HepG2 (cell line): ENCODE measurements around the gene ALDH3B1. TPM values are rescaled to one million over a fixed set of nuclear protein-coding genes. Genes with fewer than 3 reads are reported as not detected.
A peak's percentile ranks its signal among the peaks of the same experiment; 100 is the strongest.

Source experiments
- ELF3 ChIP-seq: IDR thresholded peaks from 2 replicates; pipeline ENCODE4 v1.6.1; 2016; ENCODE audit warnings: missing genetic modification reagents, missing compliant biosample characterization
- ETS1 ChIP-seq: sonication (generic); formaldehyde crosslinking; IDR thresholded peaks from 2 replicates; pipeline ENCODE4 v1.4.0; 2020; ENCODE audit warnings: missing genetic modification reagents
- GATAD1 ChIP-seq: IDR thresholded peaks from 2 replicates; pipeline ENCODE4 v1.6.1; 2016; ENCODE audit warnings: missing genetic modification reagents, missing compliant biosample characterization
- GMEB1 ChIP-seq: sonication (generic); formaldehyde crosslinking; IDR thresholded peaks from 2 replicates; pipeline ENCODE4 v1.5.1; 2020; ENCODE audit warnings: missing genetic modification reagents, mild to moderate bottlenecking, borderline replicate concordance
- LCORL ChIP-seq, 2 experiments: fragments of 450-650 bp in 1 of 2; sonication (generic) in 1 of 2; formaldehyde crosslinking in 1 of 2; IDR thresholded peaks; 2 replicates each; pipeline versions ENCODE4 v1.5.0 to v1.6.1; 2017 to 2020; ENCODE audit warnings: antibody characterized with exemption in 1 of 2, missing genetic modification reagents in 1 of 2
- MXD4 ChIP-seq: IDR thresholded peaks from 2 replicates; pipeline ENCODE4 v1.6.1; 2016; ENCODE audit warnings: mild to moderate bottlenecking, missing biosample characterization, missing genetic modification reagents
- NFE2 ChIP-seq: sonication (generic); formaldehyde crosslinking; IDR thresholded peaks from 2 replicates; pipeline ENCODE4 v1.4.0; 2020; ENCODE audit warnings: missing genetic modification reagents
- PAWR ChIP-seq: sonication (generic); formaldehyde crosslinking; IDR thresholded peaks from 2 replicates; pipeline ENCODE4 v1.4.0; 2020; ENCODE audit warnings: missing genetic modification reagents, mild to moderate bottlenecking, borderline replicate concordance
- PAXIP1 ChIP-seq: sonication (generic); formaldehyde crosslinking; conservative IDR thresholded peaks from 2 replicates; pipeline ENCODE4 v1.4.0; 2020; ENCODE audit warnings: mild to moderate bottlenecking, missing genetic modification reagents, moderate library complexity
- RXRA ChIP-seq: sonication (generic); formaldehyde crosslinking; IDR thresholded peaks from 2 replicates; pipeline ENCODE4 v1.5.1; 2020; ENCODE audit warnings: missing genetic modification reagents
- SP4 ChIP-seq: sonication (generic); formaldehyde crosslinking; IDR thresholded peaks from 2 replicates; pipeline ENCODE4 v1.8.1; 2023; ENCODE audit warnings: mild to moderate bottlenecking, missing genetic modification reagents
- ZBTB25 ChIP-seq: IDR thresholded peaks from 2 replicates; pipeline ENCODE4 v1.6.1; 2018; ENCODE audit warnings: missing genetic modification reagents
- ZBTB7B ChIP-seq: sonication (generic); formaldehyde crosslinking; IDR thresholded peaks from 2 replicates; pipeline ENCODE4 v1.4.0; 2020; ENCODE audit warnings: missing genetic modification reagents
- ZNF18 ChIP-seq: sonication (generic); formaldehyde crosslinking; IDR thresholded peaks from 2 replicates; pipeline ENCODE4 v1.8.0; 2022; ENCODE audit warnings: mild to moderate bottlenecking, missing genetic modification reagents; ENCODE audit not compliant: insufficient replicate concordance
- ZNF33B ChIP-seq: sonication (generic); formaldehyde crosslinking; IDR thresholded peaks from 2 replicates; pipeline ENCODE4 v1.5.1; 2020; ENCODE audit warnings: mild to moderate bottlenecking, missing genetic modification reagents
- ZNF501 ChIP-seq: sonication (generic); formaldehyde crosslinking; IDR thresholded peaks from 2 replicates; pipeline ENCODE4 v1.5.1; 2020; ENCODE audit warnings: mild to moderate bottlenecking, moderate library complexity, missing genetic modification reagents
- ZNF562 ChIP-seq: sonication (generic); formaldehyde crosslinking; IDR thresholded peaks from 2 replicates; pipeline ENCODE4 v1.8.0; 2022; ENCODE audit warnings: missing genetic modification reagents, borderline replicate concordance
- ZNF761 ChIP-seq: sonication (generic); formaldehyde crosslinking; conservative IDR thresholded peaks from 2 replicates; pipeline ENCODE4 v1.4.0; 2020; ENCODE audit warnings: mild to moderate bottlenecking, missing genetic modification reagents
- ZNF850 ChIP-seq: sonication (generic); formaldehyde crosslinking; conservative IDR thresholded peaks from 2 replicates; pipeline ENCODE4 v1.9.0; 2021; ENCODE audit warnings: mild to moderate bottlenecking, missing genetic modification reagents
- polyA plus RNA-seq, 8 experiments: library from polyadenylated mRNA; depleted of rRNA in 3 of 8; stranded (reverse) in 7 of 8; unstranded in 1 of 8; fragments of >200 nt; fragmentation: Illumina TruSeq in 4 of 8; extraction: Trizol in 4 of 8; gene quantifications; 2 replicates each; pipeline versions ENCODE4 v1.2.1 to v1.2.3, GENCODE V29; 2011 to 2016; ENCODE audit warnings: low read depth in 4 of 8, missing spikeins in 1 of 8, mixed read lengths in 1 of 8; ENCODE audit not compliant: insufficient read depth in 1 of 8
- total RNA-seq, 5 experiments: library from RNA; depleted of rRNA; stranded (reverse); fragments of >200 nt; fragmentation: Illumina TruSeq; extraction: Trizol; gene quantifications; 2 replicates each; pipeline ENCODE4 v1.2.3, GENCODE V29; 2016; ENCODE audit warnings: low read depth in 1 of 5

Gene ALDH3B1
- total and polyA plus RNA-seq, 2 of the 13 experiments (the other 11 are each of a cell fraction or from before 2014, with no cell fraction given): 4.0 to 6.7 TPM

GRCh38 chr11:68030318-68031143, 20.4 kb downstream of the ALDH3B1 start, which contains the start of gene NDUFS8 (continued):
- no peak; the same call in 1 of the 2 replicates for TF ChIP-seq PAXIP1 (CRISPR knock-in tag)
- TF ChIP-seq GMEB1 (CRISPR knock-in tag): 0 out of 2 replicates have a peak, but pooled peaks have one; percentile 53
- TF ChIP-seq RXRA (CRISPR knock-in tag): peak; percentile 39; the same call in 1 of the 2 replicates
- TF ChIP-seq NFE2 (CRISPR knock-in tag): no peak
- TF ChIP-seq ZNF18 (CRISPR knock-in tag): peak; percentile 65
- TF ChIP-seq ELF3 (CRISPR knock-in tag): 0 out of 2 replicates have a peak, but pooled peaks have one; percentile 38
- TF ChIP-seq ZNF850 (CRISPR knock-in tag): no peak
- no peak for TF ChIP-seq PAWR
- peak; percentile 61; the same call in 1 of the 2 replicates for TF ChIP-seq MXD4 (CRISPR knock-in tag)
- TF ChIP-seq ZNF562 (CRISPR knock-in tag): no peak
- peak; percentile 64; the same call in 1 of the 2 replicates for TF ChIP-seq ZNF501 (CRISPR knock-in tag)
- no peak for TF ChIP-seq LCORL (IDR thresholded peaks at IDR 0.05)
- TF ChIP-seq LCORL (CRISPR knock-in tag; IDR thresholded peaks at IDR 0.05): peak; percentile 61
- TF ChIP-seq SP4: peak; percentile 54; the same call in 1 of the 2 replicates
- TF ChIP-seq ZBTB7B: peak; percentile 69; the same call in 1 of the 2 replicates
- 0 out of 2 replicates have a peak, but pooled peaks have one; percentile 72 for TF ChIP-seq ZNF33B (CRISPR knock-in tag)
- 0 out of 2 replicates have a peak, but pooled peaks have one; percentile 52 for TF ChIP-seq ZNF761 (CRISPR knock-in tag)
- no peak for TF ChIP-seq ETS1 (CRISPR knock-in tag)
- peak; percentile 87 for TF ChIP-seq GATAD1 (CRISPR knock-in tag)
- TF ChIP-seq ZBTB25: 0 out of 2 replicates have a peak, but pooled peaks have one; percentile 17
